ENCODE data around the gene RUVBL2. TPM values are rescaled to one million over a fixed set of nuclear protein-coding genes. Genes with fewer than 3 reads are reported as not detected.

The RUVBL2 gene
- total and polyA plus RNA-seq, 2 of the 4 experiments (the other 2 are of a cell fraction) = 196 to 391 TPM

GRCh38 chr19:48953141-48953540 is 40.5 kb upstream of the RUVBL2 start:
- no peak overlapping the region for H4K8ac ChIP-seq (ENCODE audit: low read depth in 2 of 2, low read length in 2 of 2)
- no peak overlapping the region for H3K56ac ChIP-seq (ENCODE audit: extremely low read depth, insufficient read depth, low read length)
- no peak overlapping the region for H2BK5ac ChIP-seq (ENCODE audit: low read depth, low read length, poor library complexity, severe bottlenecking)
- no peak overlapping the region for H3K4ac ChIP-seq (ENCODE audit: low read depth, low read length)
- dilution Hi-C loops (cut with HindIII; ENCODE audit: low sequenced_read_pairs, unreplicated experiment) (no loop called here), in situ Hi-C loops (cut with MboI; ENCODE audit: low sequenced_read_pairs) (no loop called here), intact Hi-C loops (cut with micrococcal nuclease) (no loop called here)
- no peak overlapping the region for H2BK20ac ChIP-seq (ENCODE audit: low read depth, low read length)
- CTCF ChIA-PET = no interaction called here
- TF ChIP-seq MAZ (IDR thresholded peaks at IDR 0.05; ENCODE audit: borderline replicate concordance, low read depth, low read length) (no peak), CHD1 (IDR thresholded peaks at IDR 0.05; ENCODE audit: low read depth, low read length) (no peak), RAD21 (IDR thresholded peaks at IDR 0.05; ENCODE audit: low read length) (no peak), MXI1 (IDR thresholded peaks at IDR 0.05; ENCODE audit: borderline replicate concordance, low read depth, low read length) (no peak), CTCF (conservative IDR thresholded peaks at IDR 0.05; ENCODE audit: low read depth, low read length) (no peak), POLR2A (IDR thresholded peaks at IDR 0.05; ENCODE audit: low read depth, low read length) (no peak), RFX5 (IDR thresholded peaks at IDR 0.05; ENCODE audit: low read depth, low read length) (no peak), RCOR1 (IDR thresholded peaks at IDR 0.05; ENCODE audit: insufficient replicate concordance, low read length) (no peak)
- TF ChIP-seq, protein P1, sequence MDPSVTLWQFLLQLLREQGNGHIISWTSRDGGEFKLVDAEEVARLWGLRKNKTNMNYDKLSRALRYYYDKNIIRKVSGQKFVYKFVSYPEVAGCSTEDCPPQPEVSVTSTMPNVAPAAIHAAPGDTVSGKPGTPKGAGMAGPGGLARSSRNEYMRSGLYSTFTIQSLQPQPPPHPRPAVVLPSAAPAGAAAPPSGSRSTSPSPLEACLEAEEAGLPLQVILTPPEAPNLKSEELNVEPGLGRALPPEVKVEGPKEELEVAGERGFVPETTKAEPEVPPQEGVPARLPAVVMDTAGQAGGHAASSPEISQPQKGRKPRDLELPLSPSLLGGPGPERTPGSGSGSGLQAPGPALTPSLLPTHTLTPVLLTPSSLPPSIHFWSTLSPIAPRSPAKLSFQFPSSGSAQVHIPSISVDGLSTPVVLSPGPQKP (IDR thresholded peaks at IDR 0.05; ENCODE audit: borderline replicate concordance, low read depth, low read length) = no peak
- no peak overlapping the region for H2BK15ac ChIP-seq (ENCODE audit: low read depth, low read length)
- no peak overlapping the region for H3K14ac ChIP-seq (replicated peaks; ENCODE audit: low read depth, low read length)
- no CpG with 5 or more reads among the region's 4 CpGs for WGBS, 2 experiments (ENCODE audit: extremely low coverage in 2 of 2, insufficient read length in 1 of 2)
- no peaks in the 10 kb centered on the region for H3K9me3 ChIP-seq (ENCODE audit: control insufficient read depth, insufficient read depth, low read length)
- H2AK5ac ChIP-seq (ENCODE audit: low read depth, low read length) = no peak overlapping the region
- H3K27ac ChIP-seq (ENCODE audit: insufficient read depth, low read length) = no peak overlapping the region
- H3K4me3 ChIP-seq (ENCODE audit: insufficient read depth, low read depth, low read length) = no peak overlapping the region
- ATAC-seq (ENCODE audit: low read depth) (no peak), DNase-seq (no peak)
- no peak overlapping the region for H3K23ac ChIP-seq (ENCODE audit: low read depth, low read length)
- peaks cover 10% of the 10 kb centered on the region for H3K36me3 ChIP-seq (ENCODE audit: control insufficient read depth, insufficient read depth, low read length)
- no peak overlapping the region for H3K18ac ChIP-seq (ENCODE audit: low read depth, low read length)
- H3K9me1 ChIP-seq (ENCODE audit: insufficient read depth, low read length) = peaks cover 15% of the 10 kb centered on the region
- no TSS peak for BruUV-seq (replicated peaks)
- H3K27me3 ChIP-seq (ENCODE audit: control insufficient read depth, insufficient read depth, low read length) = no peaks in the 10 kb centered on the region
- no peak overlapping the region for H2AFZ ChIP-seq (replicated peaks; ENCODE audit: low read length, poor library complexity)
- no peak overlapping the region for H4K5ac ChIP-seq (ENCODE audit: low read depth, low read length)
- no peak overlapping the region for H2BK120ac ChIP-seq (ENCODE audit: low read depth, low read length)
- H3K9ac ChIP-seq (ENCODE audit: low read depth, low read length) = no peak overlapping the region
- H2AK9ac ChIP-seq (replicated peaks; ENCODE audit: low read depth, low read length, poor library complexity) = no peak overlapping the region
- H3K4me2 ChIP-seq (ENCODE audit: low read depth, low read length) = no peak overlapping the region
- no peak overlapping the region for H4K91ac ChIP-seq (ENCODE audit: insufficient read depth, low read depth, low read length)
- H4K20me1 ChIP-seq (ENCODE audit: insufficient read depth, low read length) = 0 out of 2 replicates have a peak, but pooled peaks cover 2% of the 10 kb centered on the region
- H3K4me1 ChIP-seq (ENCODE audit: control insufficient read depth, insufficient read depth, low read length) = peaks cover 8% of the 10 kb centered on the region
- POLR2A ChIA-PET (ENCODE audit: unreplicated experiment) = no interaction called here
- peaks cover 19 to 32% of the 10 kb centered on the region in 2 experiments for H3K79me1 ChIP-seq (ENCODE audit: low read depth in 1 of 2, low read length in 2 of 2)

Measured in IMR-90 (cell line).